ENCODE data around the gene ZNF236. TPM values are rescaled to one million over a fixed set of nuclear protein-coding genes. Genes with fewer than 3 reads are reported as not detected.

The ZNF236 gene
- total and polyA plus RNA-seq, 7 donors, result 0.60 to 26.6 (median 18.9) TPM

- Histone ChIP-seq H3K27ac (no peak overlapping the region), H3K4me3 (no peak overlapping the region), H3K4me1 (no peaks in the 10 kb centered on the region), H3K36me3 (peaks cover 13 to 95% (median 33%) of the 10 kb centered on the region in 4 donors), H3K27me3 (no peaks in the 10 kb centered on the region), H3K9me3 (no peaks in the 10 kb centered on the region)
- TF ChIP-seq EP300 (IDR thresholded peaks at IDR 0.05), result no peak
- no peak for TF ChIP-seq POLR2AphosphoS5 (IDR thresholded peaks at IDR 0.05)
- TF ChIP-seq POLR2A (IDR thresholded peaks at IDR 0.05), result no peak
- TF ChIP-seq, protein P1, sequence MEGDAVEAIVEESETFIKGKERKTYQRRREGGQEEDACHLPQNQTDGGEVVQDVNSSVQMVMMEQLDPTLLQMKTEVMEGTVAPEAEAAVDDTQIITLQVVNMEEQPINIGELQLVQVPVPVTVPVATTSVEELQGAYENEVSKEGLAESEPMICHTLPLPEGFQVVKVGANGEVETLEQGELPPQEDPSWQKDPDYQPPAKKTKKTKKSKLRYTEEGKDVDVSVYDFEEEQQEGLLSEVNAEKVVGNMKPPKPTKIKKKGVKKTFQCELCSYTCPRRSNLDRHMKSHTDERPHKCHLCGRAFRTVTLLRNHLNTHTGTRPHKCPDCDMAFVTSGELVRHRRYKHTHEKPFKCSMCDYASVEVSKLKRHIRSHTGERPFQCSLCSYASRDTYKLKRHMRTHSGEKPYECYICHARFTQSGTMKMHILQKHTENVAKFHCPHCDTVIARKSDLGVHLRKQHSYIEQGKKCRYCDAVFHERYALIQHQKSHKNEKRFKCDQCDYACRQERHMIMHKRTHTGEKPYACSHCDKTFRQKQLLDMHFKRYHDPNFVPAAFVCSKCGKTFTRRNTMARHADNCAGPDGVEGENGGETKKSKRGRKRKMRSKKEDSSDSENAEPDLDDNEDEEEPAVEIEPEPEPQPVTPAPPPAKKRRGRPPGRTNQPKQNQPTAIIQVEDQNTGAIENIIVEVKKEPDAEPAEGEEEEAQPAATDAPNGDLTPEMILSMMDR (IDR thresholded peaks at IDR 0.05), result no peak
- intact Hi-C loops (cut with DNase I), result no loop called here
- DNase-seq, result no peak
- 92 to 93% methylated on average over 7 of the region's 7 CpGs for WGBS, 2 donors
These were observed 89.1 kb downstream of the ZNF236 start for GRCh38 chr18:76911440-76911839.

DNA sequence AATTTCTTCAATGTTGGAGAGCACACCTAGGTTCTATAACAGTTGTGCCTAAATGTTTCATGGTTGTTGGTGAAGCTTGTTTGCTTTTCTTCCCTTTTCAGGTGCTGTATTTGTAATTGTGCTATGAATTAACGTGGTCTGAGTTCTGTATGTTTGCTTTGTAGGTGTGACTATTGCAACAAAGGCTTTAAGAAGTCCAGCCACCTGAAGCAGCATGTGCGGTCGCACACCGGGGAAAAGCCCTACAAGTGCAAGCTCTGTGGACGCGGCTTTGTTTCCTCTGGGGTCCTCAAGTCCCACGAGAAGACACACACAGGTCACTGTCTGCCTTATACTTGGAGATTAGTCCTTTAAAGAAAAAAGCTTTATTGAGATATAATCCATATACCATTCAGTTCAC, 91.2 kb downstream of the ZNF236 start:
- no peaks in the 10 kb centered on the region for H3K27me3 ChIP-seq
- intact Hi-C loops (cut with DNase I), result no loop called here
- DNase-seq, result no peak
- 20 to 66% methylated on average over 7 of the region's 7 CpGs for WGBS, 2 donors
- H3K27ac ChIP-seq, result no peak overlapping the region
- H3K4me3 ChIP-seq, result no peak overlapping the region
- TF ChIP-seq POLR2A (IDR thresholded peaks at IDR 0.05), result no peak
- TF ChIP-seq EP300 (IDR thresholded peaks at IDR 0.05), result no peak
- TF ChIP-seq, protein P1 (IDR thresholded peaks at IDR 0.05), result no peak
- no peak for TF ChIP-seq POLR2AphosphoS5 (IDR thresholded peaks at IDR 0.05)
- peaks cover 13 to 99% (median 37%) of the 10 kb centered on the region in 4 donors for H3K36me3 ChIP-seq
- H3K9me3 ChIP-seq, result no peaks in the 10 kb centered on the region
- no peaks in the 10 kb centered on the region for H3K4me1 ChIP-seq

DNA sequence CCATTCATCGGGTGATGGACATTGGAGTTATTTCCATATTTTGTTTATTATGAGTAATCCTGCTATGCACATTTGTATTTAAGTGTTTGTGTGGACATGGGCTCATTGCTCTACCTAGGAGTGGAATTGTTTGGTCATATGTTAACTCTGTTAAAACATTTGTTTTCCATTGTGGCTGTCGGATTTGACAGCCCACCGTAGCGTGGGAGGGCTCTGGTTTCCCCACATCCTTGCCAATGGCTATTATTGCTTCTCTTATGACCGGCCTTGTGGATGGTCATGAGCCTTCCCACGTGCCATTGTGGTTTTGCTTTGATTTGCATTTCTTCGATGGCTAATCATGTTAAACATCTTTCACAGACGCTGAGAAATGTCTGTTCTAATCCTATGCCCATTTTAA, 92.0 kb downstream of the ZNF236 start:
- intact Hi-C loops (cut with DNase I), result no loop called here
- Histone ChIP-seq H3K27me3 (no peaks in the 10 kb centered on the region), H3K36me3 (peaks cover 13 to 99% (median 38%) of the 10 kb centered on the region in 4 donors), H3K4me1 (no peaks in the 10 kb centered on the region), H3K27ac (no peak overlapping the region), H3K9me3 (no peaks in the 10 kb centered on the region), H3K4me3 (no peak overlapping the region)
- WGBS, 2 donors, result 86 to 87% methylated on average over 8 of the region's 8 CpGs
- TF ChIP-seq, protein P1 (IDR thresholded peaks at IDR 0.05), result no peak
- TF ChIP-seq EP300 (IDR thresholded peaks at IDR 0.05) (no peak), POLR2AphosphoS5 (IDR thresholded peaks at IDR 0.05) (no peak), POLR2A (IDR thresholded peaks at IDR 0.05) (no peak)
- no peak for DNase-seq

- TF ChIP-seq POLR2A (IDR thresholded peaks at IDR 0.05) (no peak), EP300 (IDR thresholded peaks at IDR 0.05) (no peak), POLR2AphosphoS5 (IDR thresholded peaks at IDR 0.05) (no peak)
- TF ChIP-seq, protein P1 (IDR thresholded peaks at IDR 0.05), result no peak
- no peak overlapping the region for H3K27ac ChIP-seq
- H3K27me3 ChIP-seq, result no peaks in the 10 kb centered on the region
- no peaks in the 10 kb centered on the region for H3K4me1 ChIP-seq
- H3K4me3 ChIP-seq, result no peak overlapping the region
- no peak for DNase-seq
- WGBS, 2 donors, result 28 to 46% methylated on average over 3 of the region's 3 CpGs
- H3K36me3 ChIP-seq, result peaks cover 13 to 99% (median 41%) of the 10 kb centered on the region in 4 donors
- H3K9me3 ChIP-seq, result no peaks in the 10 kb centered on the region
- intact Hi-C loops (cut with DNase I), result no loop called here
These were observed 92.4 kb downstream of the ZNF236 start for GRCh38 chr18:76914796-76915195.

DNA sequence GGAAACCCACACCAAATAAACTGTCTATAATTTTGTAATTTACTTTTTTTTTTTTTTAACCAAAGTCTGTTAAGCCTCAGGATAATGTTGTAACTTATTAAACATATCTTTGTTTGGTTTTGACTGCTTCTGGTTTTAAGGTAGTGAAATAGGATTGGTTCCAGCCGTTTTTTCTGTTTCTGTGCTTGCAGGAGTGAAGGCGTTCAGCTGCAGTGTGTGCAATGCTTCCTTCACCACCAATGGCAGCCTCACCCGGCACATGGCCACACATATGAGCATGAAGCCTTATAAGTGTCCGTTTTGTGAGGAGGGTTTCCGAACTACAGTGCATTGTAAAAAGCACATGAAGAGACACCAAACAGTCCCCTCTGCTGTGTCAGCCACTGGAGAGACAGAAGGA, 93.1 kb downstream of the ZNF236 start:
- 74 to 82% methylated on average over 5 of the region's 5 CpGs for WGBS, 2 donors
- H3K27ac ChIP-seq, result no peak overlapping the region
- H3K27me3 ChIP-seq, result no peaks in the 10 kb centered on the region
- peaks cover 8 to 98% (median 38%) of the 10 kb centered on the region in 4 donors for H3K36me3 ChIP-seq
- no peak for DNase-seq
- intact Hi-C loops (cut with DNase I), result no loop called here
- H3K4me3 ChIP-seq, result no peak overlapping the region
- TF ChIP-seq EP300 (IDR thresholded peaks at IDR 0.05), result no peak
- no peaks in the 10 kb centered on the region for H3K4me1 ChIP-seq
- H3K9me3 ChIP-seq, result no peaks in the 10 kb centered on the region

All from sigmoid colon (tissue), 7 donors.